ENCODE measurements around the gene CAPN15.

DNA sequence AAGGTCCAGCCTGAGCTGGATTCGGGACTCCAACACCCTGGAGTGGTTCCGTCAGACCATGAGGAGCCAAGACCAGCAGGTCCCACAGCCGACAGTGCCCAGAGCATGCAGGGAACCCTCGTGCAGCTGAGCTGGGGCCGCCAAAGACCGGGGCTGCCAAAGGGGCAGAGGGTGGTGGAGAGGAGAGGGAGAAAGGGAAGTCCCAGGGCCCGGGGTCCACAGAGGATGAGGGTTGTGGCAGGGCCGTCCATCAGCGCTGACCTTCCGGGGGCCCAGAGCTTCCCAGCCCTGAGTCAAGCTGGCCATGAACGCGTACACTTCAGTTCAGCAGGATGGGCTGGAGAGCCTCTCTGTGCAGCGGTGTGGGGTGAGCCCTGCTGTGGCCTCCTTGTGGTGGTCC lies 6.7 kb upstream of the CAPN15 start:
- TF ChIP-seq, protein P1, sequence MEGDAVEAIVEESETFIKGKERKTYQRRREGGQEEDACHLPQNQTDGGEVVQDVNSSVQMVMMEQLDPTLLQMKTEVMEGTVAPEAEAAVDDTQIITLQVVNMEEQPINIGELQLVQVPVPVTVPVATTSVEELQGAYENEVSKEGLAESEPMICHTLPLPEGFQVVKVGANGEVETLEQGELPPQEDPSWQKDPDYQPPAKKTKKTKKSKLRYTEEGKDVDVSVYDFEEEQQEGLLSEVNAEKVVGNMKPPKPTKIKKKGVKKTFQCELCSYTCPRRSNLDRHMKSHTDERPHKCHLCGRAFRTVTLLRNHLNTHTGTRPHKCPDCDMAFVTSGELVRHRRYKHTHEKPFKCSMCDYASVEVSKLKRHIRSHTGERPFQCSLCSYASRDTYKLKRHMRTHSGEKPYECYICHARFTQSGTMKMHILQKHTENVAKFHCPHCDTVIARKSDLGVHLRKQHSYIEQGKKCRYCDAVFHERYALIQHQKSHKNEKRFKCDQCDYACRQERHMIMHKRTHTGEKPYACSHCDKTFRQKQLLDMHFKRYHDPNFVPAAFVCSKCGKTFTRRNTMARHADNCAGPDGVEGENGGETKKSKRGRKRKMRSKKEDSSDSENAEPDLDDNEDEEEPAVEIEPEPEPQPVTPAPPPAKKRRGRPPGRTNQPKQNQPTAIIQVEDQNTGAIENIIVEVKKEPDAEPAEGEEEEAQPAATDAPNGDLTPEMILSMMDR (conservative IDR thresholded peaks at IDR 0.05; ENCODE audit: low read length), result no peak
- TF ChIP-seq EZH2phosphoT487 (IDR thresholded peaks at IDR 0.05; ENCODE audit: borderline replicate concordance, low read depth, low read length), result no peak
